CD8-positive, alpha-beta memory T cell (primary cell): ENCODE measurements around the gene LONP1. TPM values are rescaled to one million over a fixed set of nuclear protein-coding genes. Genes with fewer than 3 reads are reported as not detected.
"Not testable (repeated sequence)": the region's sequence is repeated elsewhere in the genome, so short reads cannot be mapped to it uniquely, and the experiment has no call there.

ENCODE experiments used
- CTCF ChIA-PET: fragments of 350-600 bp; sonication (Branson Sonifier 250); formaldehyde crosslinking; loops from one replicate; lab custom pipeline; 2021; ENCODE audit warnings: antibody characterized with exemption; lab: Charles Lee
- POLR2A ChIA-PET: fragments of 350-600 bp; sonication (Branson Sonifier 250); formaldehyde crosslinking; loops from one replicate; lab custom pipeline; 2021; ENCODE audit warnings: antibody characterized with exemption; lab: Charles Lee
- DNase-seq, 5 donors: peaks; one replicate each; pipeline versions ENCODE4 v3.0.0 to v3.0.0-alpha.2; 2020 to 2022; ENCODE audit warnings: mixed read lengths in 1 of 5
- H3K27ac ChIP-seq: one replicate; pipeline ENCODE4 v1.7.0; 2013; ENCODE audit warnings: low read depth, mild to moderate bottlenecking, low read length, moderate library complexity
- H3K27me3 ChIP-seq: 2 replicates; pipeline ENCODE4 v1.7.0; 2013; ENCODE audit warnings: low read length, mild to moderate bottlenecking; ENCODE audit not compliant: insufficient read depth, poor library complexity, severe bottlenecking
- H3K36me3 ChIP-seq: 2 replicates; pipeline ENCODE4 v1.7.0; 2013; ENCODE audit warnings: mild to moderate bottlenecking, low read length, moderate library complexity; ENCODE audit not compliant: insufficient read depth
- H3K4me1 ChIP-seq: 2 replicates; pipeline ENCODE4 v1.7.0; 2013; ENCODE audit warnings: mild to moderate bottlenecking, low read length, moderate library complexity; ENCODE audit not compliant: insufficient read depth
- H3K4me3 ChIP-seq: 2 replicates; pipeline ENCODE4 v1.7.0; 2013; ENCODE audit warnings: mild to moderate bottlenecking, low read length
- H3K9me3 ChIP-seq: 2 replicates; pipeline ENCODE4 v1.7.0; 2013; ENCODE audit warnings: mild to moderate bottlenecking, low read length
- H3K27ac Mint-ChIP-seq, 8 donors: one replicate each; pipeline ENCODE4 v1.8.0; 2020 to 2021; ENCODE audit warnings: mixed read lengths in 8 of 8, mild to moderate bottlenecking in 6 of 8, inconsistent platforms in 3 of 8, moderate library complexity in 3 of 8
- H3K27me3 Mint-ChIP-seq, 2 donors: one replicate each; pipeline ENCODE4 v1.8.0; 2020 to 2021; ENCODE audit warnings: mixed read lengths in 2 of 2, mild to moderate bottlenecking in 1 of 2, moderate library complexity in 1 of 2
- H3K36me3 Mint-ChIP-seq, 3 donors: one replicate each; pipeline ENCODE4 v1.8.0; 2020 to 2021; ENCODE audit warnings: mixed read lengths in 3 of 3, inconsistent platforms in 1 of 3, mild to moderate bottlenecking in 1 of 3
- H3K4me1 Mint-ChIP-seq, 3 donors: one replicate each; pipeline ENCODE4 v1.8.0; 2020 to 2021; ENCODE audit warnings: mixed read lengths in 3 of 3, inconsistent platforms in 1 of 3, mild to moderate bottlenecking in 1 of 3
- H3K4me3 Mint-ChIP-seq, 7 donors: one replicate each; pipeline ENCODE4 v1.8.0; 2020 to 2021; ENCODE audit warnings: mixed read lengths in 7 of 7, mild to moderate bottlenecking in 6 of 7, moderate library complexity in 4 of 7, inconsistent platforms in 2 of 7
- H3K9me3 Mint-ChIP-seq, 5 donors: one replicate each; pipeline ENCODE4 v1.8.0; 2020 to 2022; ENCODE audit warnings: mixed read lengths in 5 of 5, mild to moderate bottlenecking in 3 of 5, moderate library complexity in 2 of 5, inconsistent platforms in 1 of 5
- polyA plus RNA-seq: library from polyadenylated mRNA; unstranded; fragments of 300-500 nt; fragmentation: Illumina TruSeq; gene quantifications from one replicate; pipeline ENCODE4 v1.2.3, GENCODE V29; 2021
- total RNA-seq, 2 experiments: library from RNA; stranded (reverse); gene quantifications; one replicate each; pipeline ENCODE4 v1.2.3, GENCODE V29; 2021

LONP1 gene
- total and polyA plus RNA-seq, 3 experiments from 2014 or later = 36.0 to 204 (median 179) TPM

GRCh38 chr19:5690125-5690954 is 29.6 kb downstream of the LONP1 start, which contains the start of gene RPL36:
TSS of gene RPL36 (plus strand) at chr19:5690295. CDS start at chr19:5690508, 213 bp downstream.
- Histone ChIP-seq H3K4me3 (peak within 1 kb of the TSS; percentile 97), H3K27me3 (no peaks in the 10 kb centered on the region), H3K4me1 (peaks cover 16% of the 10 kb centered on the region), H3K36me3 (peaks cover 12% of the 10 kb centered on the region), H3K27ac (peak within 1 kb of the TSS; percentile 89), H3K9me3 (no peaks in the 10 kb centered on the region)
- ChIA-PET POLR2A (interaction anchor here (0.5 to 2.4 kb wide), 12 partner anchors 8 to 1159 kb away, joined by 3 to 28 read pairs (median 4); partner anchors contain the start of genes CATSPERD, LONP1, SAFB and SAFB2), CTCF (interaction anchor here (0.6 to 4.7 kb wide), 21 partner anchors 9 to 289 kb away, joined by 3 to 47 read pairs (median 4); partner anchors contain the start of genes CATSPERD, DUS3L, LONP1 and MICOS13)
- Mint-ChIP-seq H3K27ac (peak within 1 kb of the TSS; percentile 90 to 99 (median 97)), H3K4me3 (peak within 1 kb of the TSS; percentile 91 to 97 (median 95)), H3K36me3 (peaks cover 0 to 51% (median 0%) of the 10 kb centered on the region in 3 donors), H3K27me3 (no peaks in the 10 kb centered on the region), H3K4me1 (peaks cover 24 to 64% (median 28%) of the 10 kb centered on the region in 3 donors), H3K9me3 (no peaks in the 10 kb centered on the region)
- DNase-seq = peak; percentile 97 to 98 (median 98)

- peaks cover 11% of the 10 kb centered on the region for H3K36me3 ChIP-seq
- peaks cover 24 to 59% (median 28%) of the 10 kb centered on the region in 3 donors for H3K4me1 Mint-ChIP-seq
Observed at GRCh38 chr19:5688262-5688881, 31.6 kb downstream of the LONP1 start.

DNA sequence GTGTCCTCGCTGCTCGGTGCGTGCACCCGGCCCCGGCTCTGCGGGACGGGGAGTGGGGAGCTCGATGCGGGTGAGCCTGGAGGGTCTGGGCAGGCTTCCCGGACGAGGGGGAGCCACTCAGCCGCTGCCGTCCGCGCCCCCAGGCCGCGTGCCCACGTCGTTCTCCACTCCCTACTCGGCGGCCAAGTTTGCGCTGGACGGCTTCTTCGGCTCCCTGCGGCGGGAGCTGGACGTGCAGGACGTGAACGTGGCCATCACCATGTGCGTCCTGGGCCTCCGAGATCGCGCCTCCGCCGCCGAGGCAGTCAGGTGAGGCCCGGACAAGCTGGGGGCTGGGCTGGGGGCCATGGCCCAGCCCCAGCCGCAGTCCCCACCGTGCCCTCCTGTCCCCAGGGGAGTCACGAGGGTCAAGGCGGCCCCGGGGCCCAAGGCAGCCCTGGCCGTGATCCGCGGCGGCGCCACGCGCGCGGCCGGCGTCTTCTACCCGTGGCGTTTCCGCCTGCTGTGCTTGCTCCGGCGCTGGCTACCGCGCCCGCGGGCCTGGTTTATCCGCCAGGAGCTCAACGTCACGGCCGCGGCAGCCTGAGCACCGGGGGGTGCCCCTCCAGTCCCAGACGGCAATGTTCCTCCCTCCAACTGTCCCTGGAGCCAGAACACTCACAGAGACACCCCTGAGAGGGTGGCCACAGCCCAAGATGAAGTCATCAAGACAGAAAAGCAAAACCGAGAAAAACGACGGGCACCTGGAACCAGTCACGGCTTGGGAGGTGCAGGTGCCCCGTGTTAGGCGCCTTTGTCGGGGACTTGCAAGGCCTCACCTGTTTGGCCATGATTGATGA is 32.4 kb downstream of the LONP1 start:
- peak overlapping the region in 5 of 7 donors; percentile 80 to 86 (median 85) for H3K4me3 Mint-ChIP-seq
- Histone ChIP-seq H3K27ac (no peak overlapping the region), H3K4me3 (peak overlapping the region; percentile 56), H3K4me1 (peaks cover 16% of the 10 kb centered on the region), H3K27me3 (no peaks in the 10 kb centered on the region), H3K36me3 (peaks cover 4% of the 10 kb centered on the region), H3K9me3 (no peaks in the 10 kb centered on the region)
- H3K27me3 Mint-ChIP-seq = no peaks in the 10 kb centered on the region
- peaks cover 0 to 24% (median 0%) of the 10 kb centered on the region in 3 donors for H3K36me3 Mint-ChIP-seq
- H3K4me1 Mint-ChIP-seq = peaks cover 25 to 51% (median 26%) of the 10 kb centered on the region in 3 donors
- no peak for DNase-seq
- ChIA-PET POLR2A (interaction anchor here (0.9 to 2.5 kb wide), 4 partner anchors 28 to 68 kb away, joined by 4 to 15 read pairs (median 9); partner anchors contain the start of genes SAFB and SAFB2), CTCF (interaction anchor here (0.6 to 4.7 kb wide), 11 partner anchors 10 to 217 kb away, joined by 3 to 35 read pairs (median 4); partner anchors contain the start of genes CATSPERD, LONP1, SAFB and SAFB2)
- H3K9me3 Mint-ChIP-seq = no peaks in the 10 kb centered on the region
- peak overlapping the region in 2 of 8 donors; percentile 74 to 79 for H3K27ac Mint-ChIP-seq

More at GRCh38 chr19:5688262-5688881, 31.6 kb downstream of the LONP1 start:
- H3K9me3 Mint-ChIP-seq, H3K27me3 ChIP-seq, H3K9me3 ChIP-seq, DNase-seq, H3K4me3 ChIP-seq, H3K27me3 Mint-ChIP-seq, H3K27ac ChIP-seq: not testable (repeated sequence)
- H3K4me1 ChIP-seq = peaks cover 16% of the 10 kb centered on the region
- ChIA-PET POLR2A (interaction anchor here (0.9 to 2.1 kb wide), 3 partner anchors 30 to 68 kb away, joined by 3 to 12 read pairs (median 4); no protein-coding TSS in a partner anchor), CTCF (interaction anchor here (1.8 to 4.7 kb wide), 5 partner anchors 11 to 66 kb away, joined by 5 to 47 read pairs (median 19); partner anchors contain the start of genes CATSPERD, LONP1, SAFB and SAFB2)
- H3K36me3 Mint-ChIP-seq = peaks cover 0 to 32% (median 0%) of the 10 kb centered on the region in 3 donors
- peak overlapping the region in 4 of 8 donors; percentile 49 to 77 (median 60) for H3K27ac Mint-ChIP-seq
- peak overlapping the region; percentile 54 to 85 (median 67) for H3K4me3 Mint-ChIP-seq

DNA sequence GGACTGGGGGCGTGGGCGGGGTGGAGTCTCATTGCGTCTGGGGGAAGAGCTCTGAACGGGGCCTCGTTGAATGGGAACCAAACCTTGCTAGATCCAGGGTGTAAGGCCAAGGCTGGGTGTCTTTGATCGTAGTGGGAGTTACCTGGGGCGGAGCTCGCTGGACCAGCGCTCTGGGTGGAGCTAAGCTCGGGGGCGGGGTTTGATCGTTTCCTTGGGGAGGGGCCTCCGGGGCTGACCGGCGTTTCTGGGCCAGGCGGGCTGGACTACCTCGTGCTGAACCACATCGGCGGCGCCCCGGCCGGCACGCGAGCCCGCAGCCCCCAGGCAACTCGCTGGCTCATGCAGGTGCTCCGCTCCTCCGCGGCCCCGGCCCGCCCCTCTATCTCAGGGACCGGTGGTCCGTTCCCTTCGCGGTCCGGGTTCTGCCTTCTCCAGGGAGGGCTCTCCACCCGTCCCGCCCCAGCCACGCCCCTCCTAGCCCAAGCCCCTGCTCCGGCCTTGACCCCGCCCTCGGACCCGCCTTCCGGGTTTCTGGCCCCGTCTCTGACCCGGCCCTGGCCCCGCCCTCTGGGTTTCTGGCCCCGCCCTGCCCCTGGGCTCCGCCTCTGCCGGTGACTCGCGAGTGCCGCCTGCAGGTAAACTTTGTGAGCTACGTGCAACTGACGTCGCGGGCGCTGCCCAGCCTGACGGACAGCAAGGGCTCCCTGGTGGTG is 33.1 kb downstream of the LONP1 start:
- no peaks in the 10 kb centered on the region for H3K27me3 ChIP-seq
- Mint-ChIP-seq H3K36me3 (peaks cover 0 to 17% (median 0%) of the 10 kb centered on the region in 3 donors), H3K4me1 (peaks cover 26 to 47% (median 26%) of the 10 kb centered on the region in 3 donors), H3K27me3 (peaks cover 0 to 2% of the 10 kb centered on the region in 2 donors), H3K4me3 (peak overlapping the region; percentile 80 to 95 (median 85)), H3K9me3 (no peaks in the 10 kb centered on the region), H3K27ac (peak overlapping the region; percentile 79 to 95 (median 88))
- H3K36me3 ChIP-seq = no peaks in the 10 kb centered on the region
- H3K9me3 ChIP-seq = no peaks in the 10 kb centered on the region
- peak; percentile 87 to 95 (median 93) for DNase-seq
- H3K4me1 ChIP-seq = peaks cover 17% of the 10 kb centered on the region
- POLR2A ChIA-PET = interaction anchor here (0.8 to 2.5 kb wide), 5 partner anchors 29 to 896 kb away, joined by 3 to 15 read pairs (median 6); partner anchors contain the start of genes FEM1A, SAFB and SAFB2
- peak overlapping the region; percentile 54 for H3K27ac ChIP-seq
- peak overlapping the region; percentile 56 for H3K4me3 ChIP-seq
- CTCF ChIA-PET = interaction anchor here (0.6 to 4.7 kb wide), 12 partner anchors 9 to 218 kb away, joined by 3 to 35 read pairs (median 4); partner anchors contain the start of genes CATSPERD, LONP1, SAFB and SAFB2

- no peaks in the 10 kb centered on the region for H3K27me3 ChIP-seq
- H3K27me3 Mint-ChIP-seq = peaks cover 0 to 2% of the 10 kb centered on the region in 2 donors
- peaks cover 30 to 51% (median 31%) of the 10 kb centered on the region in 3 donors for H3K4me1 Mint-ChIP-seq
- H3K4me3 ChIP-seq = peak overlapping the region; percentile 56
- peaks cover 0 to 13% (median 0%) of the 10 kb centered on the region in 3 donors for H3K36me3 Mint-ChIP-seq
- H3K27ac ChIP-seq = no peak overlapping the region
- H3K9me3 Mint-ChIP-seq = no peaks in the 10 kb centered on the region
- CTCF ChIA-PET = interaction anchor here (0.7 to 4.7 kb wide), 4 partner anchors 30 to 218 kb away, joined by 3 to 35 read pairs (median 8); partner anchors contain the start of genes CATSPERD, LONP1, SAFB and SAFB2
- peak overlapping the region; percentile 80 to 95 (median 85) for H3K4me3 Mint-ChIP-seq
- H3K4me1 ChIP-seq = peaks cover 19% of the 10 kb centered on the region
- no peaks in the 10 kb centered on the region for H3K9me3 ChIP-seq
- no peaks in the 10 kb centered on the region for H3K36me3 ChIP-seq
- peak overlapping the region; percentile 79 to 95 (median 88) for H3K27ac Mint-ChIP-seq
- POLR2A ChIA-PET = interaction anchor here (0.8 to 2.5 kb wide), 4 partner anchors 29 to 895 kb away, joined by 3 to 15 read pairs (median 9); partner anchors contain the start of genes FEM1A, SAFB and SAFB2
- DNase-seq = no peak
Observed at GRCh38 chr19:5686326-5686646, 33.7 kb downstream of the LONP1 start.

DNA sequence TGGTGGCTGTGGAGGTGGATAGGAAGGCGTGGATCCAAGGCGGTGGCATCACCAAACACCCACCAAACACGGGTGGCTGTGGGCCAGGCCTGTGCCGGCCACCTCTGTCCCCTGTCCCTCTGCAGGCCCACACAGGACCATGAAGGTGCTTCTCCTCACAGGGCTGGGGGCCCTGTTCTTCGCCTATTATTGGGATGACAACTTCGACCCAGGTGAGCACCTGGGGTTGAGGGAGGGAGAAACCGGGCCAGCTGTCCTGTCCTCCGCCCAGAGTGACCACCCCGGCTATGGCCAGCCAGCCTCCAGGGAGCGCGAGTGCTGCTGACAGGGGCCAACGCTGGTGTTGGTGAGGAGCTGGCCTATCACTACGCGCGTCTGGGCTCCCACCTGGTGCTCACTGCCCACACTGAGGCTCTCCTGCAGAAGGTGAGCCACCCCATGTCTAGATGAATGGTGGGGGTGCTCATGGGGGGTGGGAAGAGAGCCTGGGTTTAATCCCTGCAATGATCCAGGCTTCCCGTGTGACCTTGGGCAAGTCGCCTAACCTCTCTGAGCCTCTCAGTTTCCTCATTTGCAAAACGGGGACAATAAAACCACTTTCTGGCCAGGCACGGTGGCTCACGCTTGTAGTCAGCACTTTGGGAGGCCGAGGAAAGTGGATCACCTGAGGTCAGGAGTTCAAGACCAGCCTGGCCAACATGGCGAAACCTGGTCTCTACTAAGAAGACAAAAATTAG is 35.1 kb downstream of the LONP1 start:
- Mint-ChIP-seq H3K36me3 (peaks cover 0 to 8% (median 0%) of the 10 kb centered on the region in 3 donors), H3K4me3 (peak overlapping the region in 1 of 7 donors; percentile 65), H3K9me3 (no peaks in the 10 kb centered on the region), H3K4me1 (peaks cover 24 to 48% (median 31%) of the 10 kb centered on the region in 3 donors), H3K27me3 (peaks cover 0 to 2% of the 10 kb centered on the region in 2 donors), H3K27ac (peak overlapping the region in 1 of 8 donors; percentile 86)
- no peaks in the 10 kb centered on the region for H3K9me3 ChIP-seq
- H3K4me1 ChIP-seq = peaks cover 18% of the 10 kb centered on the region
- H3K27me3 ChIP-seq = no peaks in the 10 kb centered on the region
- no peak overlapping the region for H3K27ac ChIP-seq
- H3K36me3 ChIP-seq = no peaks in the 10 kb centered on the region
- DNase-seq = no peak
- CTCF ChIA-PET = no interaction called here
- H3K4me3 ChIP-seq = no peak overlapping the region
- POLR2A ChIA-PET = no interaction called here
